Liver (tissue), 9 donors: ENCODE data around the gene SLC26A5. TPM values are rescaled to one million over a fixed set of nuclear protein-coding genes. Genes with fewer than 3 reads are reported as not detected.

Experiments used
- DNase-seq: peaks from one replicate; pipeline ENCODE4 v3.0.0-alpha.2; 2017; ENCODE audit warnings: low spot score
- H3K27ac ChIP-seq, 2 donors: one replicate each; pipeline ENCODE4 v1.7.0; 2013; ENCODE audit warnings: inconsistent platforms in 2 of 2, low read length in 2 of 2, control low read depth in 1 of 2, low read depth in 1 of 2, mild to moderate bottlenecking in 1 of 2
- H3K27me3 ChIP-seq, 4 donors: one replicate each; pipeline versions ENCODE4 v1.6.1 to v1.7.0; 2013; ENCODE audit warnings: low read length in 3 of 4, inconsistent platforms in 1 of 4, mild to moderate bottlenecking in 1 of 4, moderate library complexity in 1 of 4; ENCODE audit not compliant: control insufficient read depth in 4 of 4, insufficient read depth in 4 of 4
- H3K36me3 ChIP-seq, 4 donors: one replicate each; pipeline versions ENCODE4 v1.6.1 to v1.7.0; 2013; ENCODE audit warnings: low read length in 3 of 4, mild to moderate bottlenecking in 3 of 4, low read depth in 1 of 4, moderate library complexity in 1 of 4; ENCODE audit not compliant: control insufficient read depth in 4 of 4, insufficient read depth in 3 of 4
- H3K4me1 ChIP-seq, 4 donors: one replicate each; pipeline versions ENCODE4 v1.6.1 to v1.7.0; 2013; ENCODE audit warnings: low read length in 3 of 4, mild to moderate bottlenecking in 3 of 4, moderate library complexity in 1 of 4; ENCODE audit not compliant: control insufficient read depth in 4 of 4, insufficient read depth in 4 of 4
- H3K4me3 ChIP-seq, 3 donors: one replicate each; pipeline versions ENCODE4 v1.6.1 to v1.7.0; 2013; ENCODE audit warnings: low read length in 3 of 3, control low read depth in 1 of 3, low read depth in 1 of 3, mild to moderate bottlenecking in 1 of 3
- H3K9ac ChIP-seq, 2 donors: one replicate each; pipeline ENCODE4 v1.7.0; 2013; ENCODE audit warnings: low read length in 2 of 2, mild to moderate bottlenecking in 2 of 2, moderate library complexity in 2 of 2, control low read depth in 1 of 2, low read depth in 1 of 2
- H3K9me3 ChIP-seq, 4 donors: one replicate each; pipeline versions ENCODE4 v1.6.1 to v1.7.0; 2013; ENCODE audit warnings: low read length in 3 of 4; ENCODE audit not compliant: control insufficient read depth in 4 of 4
- EGR1 ChIP-seq, 2 donors: IDR thresholded peaks; 2 replicates each; pipeline ENCODE4 v1.6.1; 2016 to 2018; ENCODE audit warnings: antibody characterized with exemption in 2 of 2, low read depth in 2 of 2
- FOXA1 ChIP-seq: IDR thresholded peaks from 2 replicates; pipeline ENCODE4 v1.6.1; 2016; ENCODE audit warnings: antibody characterized with exemption
- FOXA2 ChIP-seq: IDR thresholded peaks from 2 replicates; pipeline ENCODE4 v1.6.1; 2016; ENCODE audit warnings: antibody characterized with exemption
- GABPA ChIP-seq, 2 donors: IDR thresholded peaks in 1 of 2; conservative IDR thresholded peaks in 1 of 2; 2 replicates each; pipeline ENCODE4 v1.6.1; 2016; ENCODE audit warnings: antibody characterized with exemption in 2 of 2, mild to moderate bottlenecking in 1 of 2, moderate library complexity in 1 of 2
- HNF4A ChIP-seq, 2 donors: conservative IDR thresholded peaks; 2 replicates each; pipeline ENCODE4 v1.6.1; 2016; ENCODE audit warnings: antibody characterized with exemption in 2 of 2, mild to moderate bottlenecking in 2 of 2
- HNF4G ChIP-seq: IDR thresholded peaks from 2 replicates; pipeline ENCODE4 v1.6.1; 2016; ENCODE audit warnings: antibody characterized with exemption
- JUND ChIP-seq, 2 donors: IDR thresholded peaks; 2 replicates each; pipeline ENCODE4 v1.6.1; 2016; ENCODE audit warnings: antibody characterized with exemption in 2 of 2
- NR2F2 ChIP-seq: IDR thresholded peaks from 2 replicates; pipeline ENCODE4 v1.6.1; 2016; ENCODE audit warnings: antibody characterized with exemption
- RAD21 ChIP-seq, 2 donors: IDR thresholded peaks; 2 replicates each; pipeline ENCODE4 v1.6.1; 2016; ENCODE audit warnings: antibody characterized with exemption in 2 of 2, mild to moderate bottlenecking in 2 of 2
- RXRA ChIP-seq, 2 donors: IDR thresholded peaks; 2 replicates each; pipeline ENCODE4 v1.6.1; 2017 to 2018; ENCODE audit warnings: antibody characterized with exemption in 2 of 2, mild to moderate bottlenecking in 1 of 2
- SP1 ChIP-seq: IDR thresholded peaks from 2 replicates; pipeline ENCODE4 v1.6.1; 2018; ENCODE audit warnings: antibody characterized with exemption, mild to moderate bottlenecking
- TAF1 ChIP-seq: conservative IDR thresholded peaks from 2 replicates; pipeline ENCODE4 v1.6.1; 2016; ENCODE audit warnings: antibody characterized with exemption, mild to moderate bottlenecking
- YY1 ChIP-seq: IDR thresholded peaks from 2 replicates; pipeline ENCODE4 v1.6.1; 2016; ENCODE audit warnings: antibody characterized with exemption, mild to moderate bottlenecking
- WGBS: extraction: QIAGEN DNeasy Blood & Tissue Kit; methylation state at CpG from one replicate; pipeline ENCODE4 v1.1.7; 2013; 5-methylcytosine and 5-hydroxymethylcytosine counted together
- polyA plus RNA-seq, 2 donors: library from polyadenylated mRNA; stranded (reverse) in 1 of 2; unstranded in 1 of 2; fragments of 200-250 nt in 1 of 2; fragments of >200 nt in 1 of 2; fragmentation: Nextera tagmentation in 1 of 2; extraction: Ambion mirVana in 1 of 2; gene quantifications; one replicate each; pipeline versions ENCODE4 v1.2.1 to v1.2.3, GENCODE V29; 2013 to 2015
- total RNA-seq, 2 donors: library from RNA; depleted of rRNA; stranded (reverse); fragments of >200 nt; gene quantifications; one replicate each; pipeline ENCODE4 v1.2.3, GENCODE V29; 2014
- TF ChIP-seq, protein P1 (sequence below): fragments of 150-350 bp; IDR thresholded peaks from 2 replicates; pipeline ENCODE4 v1.5.1; 2017; ENCODE audit warnings: improper control_type of control experiment, low read depth, low read length; ENCODE audit not compliant: missing input control
- TF ChIP-seq, protein P2 (sequence below): IDR thresholded peaks from 2 replicates; pipeline ENCODE4 v1.6.1; 2016; ENCODE audit warnings: antibody characterized with exemption, mild to moderate bottlenecking
- TF ChIP-seq, protein P3 (sequence below): IDR thresholded peaks from 2 replicates; pipeline ENCODE4 v1.6.1; 2016; ENCODE audit warnings: antibody characterized with exemption
- TF ChIP-seq, protein P4 (sequence below): IDR thresholded peaks from 2 replicates; pipeline ENCODE4 v1.6.1; 2016; ENCODE audit warnings: antibody characterized with exemption
- TF ChIP-seq, protein P5 (sequence below): IDR thresholded peaks from 2 replicates; pipeline ENCODE4 v1.6.1; 2016; ENCODE audit warnings: antibody characterized with exemption
- donor health status: healthy.
- donor health status: healthy.
- donor health status: healthy.
- donor health status: healthy.
- donor health status: healthy.

SLC26A5 gene
- total and polyA plus RNA-seq, 4 donors = 0.09 to 1.1 (median 0.45) TPM

DNA sequence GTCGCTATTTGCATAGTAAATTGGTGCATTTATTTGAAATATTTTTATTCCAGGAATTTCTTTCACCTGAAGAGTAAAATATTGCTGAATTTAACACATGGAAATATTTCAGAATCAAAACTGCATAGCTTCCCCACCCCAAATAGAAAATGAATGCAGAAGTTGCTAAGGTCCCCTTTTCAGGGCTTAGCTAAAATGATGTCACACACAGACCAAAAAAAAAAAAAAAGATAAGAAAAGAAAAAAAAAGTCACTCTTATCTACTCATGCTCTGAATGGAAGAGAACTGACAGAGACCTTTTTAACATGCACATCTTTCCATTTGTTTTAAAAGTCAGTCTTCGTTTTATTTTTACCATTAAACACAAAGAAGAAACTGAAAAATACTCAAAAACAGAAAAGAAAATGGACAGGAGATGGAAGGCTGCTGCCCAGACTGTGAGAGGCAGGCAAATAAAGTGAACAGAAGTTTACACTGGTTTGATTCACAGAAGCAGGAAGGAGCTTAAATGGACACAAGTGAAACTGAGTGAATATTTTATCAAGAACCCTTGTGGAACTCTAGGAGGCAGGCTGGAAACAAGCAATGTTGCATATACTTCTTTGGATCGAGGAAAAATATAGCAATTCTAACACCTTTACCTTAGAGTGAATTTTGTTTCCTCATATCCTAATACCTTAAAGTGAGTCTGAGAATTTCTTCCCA is 66.6 kb downstream of the SLC26A5 start:
- no peak overlapping the region for H3K27ac ChIP-seq
- H3K9me3 ChIP-seq = no peaks in the 10 kb centered on the region
- H3K36me3 ChIP-seq = no peaks in the 10 kb centered on the region
- H3K4me3 ChIP-seq = no peak overlapping the region
- DNase-seq = no peak
- no peaks in the 10 kb centered on the region for H3K27me3 ChIP-seq
- 73% methylated on average over 3 of the region's 3 CpGs for WGBS
- H3K4me1 ChIP-seq = no peaks in the 10 kb centered on the region
- H3K9ac ChIP-seq = no peak overlapping the region
- TF ChIP-seq, protein P1, sequence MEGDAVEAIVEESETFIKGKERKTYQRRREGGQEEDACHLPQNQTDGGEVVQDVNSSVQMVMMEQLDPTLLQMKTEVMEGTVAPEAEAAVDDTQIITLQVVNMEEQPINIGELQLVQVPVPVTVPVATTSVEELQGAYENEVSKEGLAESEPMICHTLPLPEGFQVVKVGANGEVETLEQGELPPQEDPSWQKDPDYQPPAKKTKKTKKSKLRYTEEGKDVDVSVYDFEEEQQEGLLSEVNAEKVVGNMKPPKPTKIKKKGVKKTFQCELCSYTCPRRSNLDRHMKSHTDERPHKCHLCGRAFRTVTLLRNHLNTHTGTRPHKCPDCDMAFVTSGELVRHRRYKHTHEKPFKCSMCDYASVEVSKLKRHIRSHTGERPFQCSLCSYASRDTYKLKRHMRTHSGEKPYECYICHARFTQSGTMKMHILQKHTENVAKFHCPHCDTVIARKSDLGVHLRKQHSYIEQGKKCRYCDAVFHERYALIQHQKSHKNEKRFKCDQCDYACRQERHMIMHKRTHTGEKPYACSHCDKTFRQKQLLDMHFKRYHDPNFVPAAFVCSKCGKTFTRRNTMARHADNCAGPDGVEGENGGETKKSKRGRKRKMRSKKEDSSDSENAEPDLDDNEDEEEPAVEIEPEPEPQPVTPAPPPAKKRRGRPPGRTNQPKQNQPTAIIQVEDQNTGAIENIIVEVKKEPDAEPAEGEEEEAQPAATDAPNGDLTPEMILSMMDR = no peak
- TF ChIP-seq JUND (IDR thresholded peaks at IDR 0.05) (no peak), FOXA2 (no peak), SP1 (no peak), RXRA (IDR thresholded peaks at IDR 0.05) (no peak), FOXA1 (no peak), GABPA (IDR thresholded peaks at IDR 0.05 in 1 of 2, conservative IDR thresholded peaks at IDR 0.05 in 1 of 2) (no peak), TAF1 (no peak), YY1 (no peak), HNF4A (conservative IDR thresholded peaks at IDR 0.05) (no peak), EGR1 (IDR thresholded peaks at IDR 0.05; ENCODE audit: low read depth in 2 of 2) (no peak), RAD21 (IDR thresholded peaks at IDR 0.05) (no peak), NR2F2 (no peak), HNF4G (no peak)
- TF ChIP-seq, protein P2, sequence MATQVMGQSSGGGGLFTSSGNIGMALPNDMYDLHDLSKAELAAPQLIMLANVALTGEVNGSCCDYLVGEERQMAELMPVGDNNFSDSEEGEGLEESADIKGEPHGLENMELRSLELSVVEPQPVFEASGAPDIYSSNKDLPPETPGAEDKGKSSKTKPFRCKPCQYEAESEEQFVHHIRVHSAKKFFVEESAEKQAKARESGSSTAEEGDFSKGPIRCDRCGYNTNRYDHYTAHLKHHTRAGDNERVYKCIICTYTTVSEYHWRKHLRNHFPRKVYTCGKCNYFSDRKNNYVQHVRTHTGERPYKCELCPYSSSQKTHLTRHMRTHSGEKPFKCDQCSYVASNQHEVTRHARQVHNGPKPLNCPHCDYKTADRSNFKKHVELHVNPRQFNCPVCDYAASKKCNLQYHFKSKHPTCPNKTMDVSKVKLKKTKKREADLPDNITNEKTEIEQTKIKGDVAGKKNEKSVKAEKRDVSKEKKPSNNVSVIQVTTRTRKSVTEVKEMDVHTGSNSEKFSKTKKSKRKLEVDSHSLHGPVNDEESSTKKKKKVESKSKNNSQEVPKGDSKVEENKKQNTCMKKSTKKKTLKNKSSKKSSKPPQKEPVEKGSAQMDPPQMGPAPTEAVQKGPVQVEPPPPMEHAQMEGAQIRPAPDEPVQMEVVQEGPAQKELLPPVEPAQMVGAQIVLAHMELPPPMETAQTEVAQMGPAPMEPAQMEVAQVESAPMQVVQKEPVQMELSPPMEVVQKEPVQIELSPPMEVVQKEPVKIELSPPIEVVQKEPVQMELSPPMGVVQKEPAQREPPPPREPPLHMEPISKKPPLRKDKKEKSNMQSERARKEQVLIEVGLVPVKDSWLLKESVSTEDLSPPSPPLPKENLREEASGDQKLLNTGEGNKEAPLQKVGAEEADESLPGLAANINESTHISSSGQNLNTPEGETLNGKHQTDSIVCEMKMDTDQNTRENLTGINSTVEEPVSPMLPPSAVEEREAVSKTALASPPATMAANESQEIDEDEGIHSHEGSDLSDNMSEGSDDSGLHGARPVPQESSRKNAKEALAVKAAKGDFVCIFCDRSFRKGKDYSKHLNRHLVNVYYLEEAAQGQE = no peak
- TF ChIP-seq, protein P3, sequence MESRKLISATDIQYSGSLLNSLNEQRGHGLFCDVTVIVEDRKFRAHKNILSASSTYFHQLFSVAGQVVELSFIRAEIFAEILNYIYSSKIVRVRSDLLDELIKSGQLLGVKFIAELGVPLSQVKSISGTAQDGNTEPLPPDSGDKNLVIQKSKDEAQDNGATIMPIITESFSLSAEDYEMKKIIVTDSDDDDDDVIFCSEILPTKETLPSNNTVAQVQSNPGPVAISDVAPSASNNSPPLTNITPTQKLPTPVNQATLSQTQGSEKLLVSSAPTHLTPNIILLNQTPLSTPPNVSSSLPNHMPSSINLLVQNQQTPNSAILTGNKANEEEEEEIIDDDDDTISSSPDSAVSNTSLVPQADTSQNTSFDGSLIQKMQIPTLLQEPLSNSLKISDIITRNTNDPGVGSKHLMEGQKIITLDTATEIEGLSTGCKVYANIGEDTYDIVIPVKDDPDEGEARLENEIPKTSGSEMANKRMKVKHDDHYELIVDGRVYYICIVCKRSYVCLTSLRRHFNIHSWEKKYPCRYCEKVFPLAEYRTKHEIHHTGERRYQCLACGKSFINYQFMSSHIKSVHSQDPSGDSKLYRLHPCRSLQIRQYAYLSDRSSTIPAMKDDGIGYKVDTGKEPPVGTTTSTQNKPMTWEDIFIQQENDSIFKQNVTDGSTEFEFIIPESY = no peak
- TF ChIP-seq, protein P4, sequence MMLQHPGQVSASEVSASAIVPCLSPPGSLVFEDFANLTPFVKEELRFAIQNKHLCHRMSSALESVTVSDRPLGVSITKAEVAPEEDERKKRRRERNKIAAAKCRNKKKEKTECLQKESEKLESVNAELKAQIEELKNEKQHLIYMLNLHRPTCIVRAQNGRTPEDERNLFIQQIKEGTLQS = no peak
- TF ChIP-seq, protein P5, sequence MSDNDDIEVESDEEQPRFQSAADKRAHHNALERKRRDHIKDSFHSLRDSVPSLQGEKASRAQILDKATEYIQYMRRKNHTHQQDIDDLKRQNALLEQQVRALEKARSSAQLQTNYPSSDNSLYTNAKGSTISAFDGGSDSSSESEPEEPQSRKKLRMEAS = no peak
